GM12873 (cell line): Measurements from ENCODE around the gene DRAM1.

Experiments
- TF ChIP-seq, protein P1 (sequence below): IDR thresholded peaks from 2 replicates; pipeline ENCODE4 v1.5.1; 2012; ENCODE audit warnings: low read depth, mild to moderate bottlenecking, moderate library complexity, low read length, control low read depth; ENCODE audit not compliant: insufficient read depth; ENCODE audit errors: missing control alignments

DRAM1 gene

DNA sequence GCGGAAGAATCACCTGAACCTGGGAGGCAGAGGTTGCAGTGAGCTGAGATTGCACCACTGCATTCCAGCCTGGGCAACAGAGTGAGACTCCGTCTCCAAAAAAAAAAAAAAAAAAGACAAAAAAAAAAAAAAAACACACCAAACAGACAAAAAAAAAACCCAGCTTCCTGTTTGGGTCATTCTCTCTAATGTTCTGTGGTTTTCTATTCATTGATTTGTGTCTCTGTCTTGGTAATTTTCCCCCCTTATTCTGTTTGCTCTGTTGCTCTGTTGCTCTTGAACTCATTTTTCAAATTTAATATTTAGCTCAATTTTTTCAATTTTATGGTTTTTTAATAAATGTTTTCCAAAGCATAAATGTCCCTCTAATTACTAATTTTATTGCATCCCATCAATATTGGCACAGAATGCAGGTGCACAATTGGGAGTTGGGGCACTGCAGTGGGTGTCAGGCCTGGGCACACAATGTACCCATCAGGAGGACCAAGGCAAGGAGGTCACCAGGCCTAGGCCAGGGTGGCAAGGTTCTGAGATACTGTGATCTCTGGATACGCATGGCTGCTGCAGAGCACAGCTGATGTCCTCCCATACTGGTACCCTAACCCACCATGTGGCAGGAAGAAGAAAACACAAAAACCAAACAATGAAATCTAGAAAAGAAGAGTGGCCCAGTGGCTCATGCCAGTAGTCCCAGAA, 38.6 kb upstream of the DRAM1 start:
- TF ChIP-seq, protein P1, sequence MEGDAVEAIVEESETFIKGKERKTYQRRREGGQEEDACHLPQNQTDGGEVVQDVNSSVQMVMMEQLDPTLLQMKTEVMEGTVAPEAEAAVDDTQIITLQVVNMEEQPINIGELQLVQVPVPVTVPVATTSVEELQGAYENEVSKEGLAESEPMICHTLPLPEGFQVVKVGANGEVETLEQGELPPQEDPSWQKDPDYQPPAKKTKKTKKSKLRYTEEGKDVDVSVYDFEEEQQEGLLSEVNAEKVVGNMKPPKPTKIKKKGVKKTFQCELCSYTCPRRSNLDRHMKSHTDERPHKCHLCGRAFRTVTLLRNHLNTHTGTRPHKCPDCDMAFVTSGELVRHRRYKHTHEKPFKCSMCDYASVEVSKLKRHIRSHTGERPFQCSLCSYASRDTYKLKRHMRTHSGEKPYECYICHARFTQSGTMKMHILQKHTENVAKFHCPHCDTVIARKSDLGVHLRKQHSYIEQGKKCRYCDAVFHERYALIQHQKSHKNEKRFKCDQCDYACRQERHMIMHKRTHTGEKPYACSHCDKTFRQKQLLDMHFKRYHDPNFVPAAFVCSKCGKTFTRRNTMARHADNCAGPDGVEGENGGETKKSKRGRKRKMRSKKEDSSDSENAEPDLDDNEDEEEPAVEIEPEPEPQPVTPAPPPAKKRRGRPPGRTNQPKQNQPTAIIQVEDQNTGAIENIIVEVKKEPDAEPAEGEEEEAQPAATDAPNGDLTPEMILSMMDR, result peak; percentile 6

DNA sequence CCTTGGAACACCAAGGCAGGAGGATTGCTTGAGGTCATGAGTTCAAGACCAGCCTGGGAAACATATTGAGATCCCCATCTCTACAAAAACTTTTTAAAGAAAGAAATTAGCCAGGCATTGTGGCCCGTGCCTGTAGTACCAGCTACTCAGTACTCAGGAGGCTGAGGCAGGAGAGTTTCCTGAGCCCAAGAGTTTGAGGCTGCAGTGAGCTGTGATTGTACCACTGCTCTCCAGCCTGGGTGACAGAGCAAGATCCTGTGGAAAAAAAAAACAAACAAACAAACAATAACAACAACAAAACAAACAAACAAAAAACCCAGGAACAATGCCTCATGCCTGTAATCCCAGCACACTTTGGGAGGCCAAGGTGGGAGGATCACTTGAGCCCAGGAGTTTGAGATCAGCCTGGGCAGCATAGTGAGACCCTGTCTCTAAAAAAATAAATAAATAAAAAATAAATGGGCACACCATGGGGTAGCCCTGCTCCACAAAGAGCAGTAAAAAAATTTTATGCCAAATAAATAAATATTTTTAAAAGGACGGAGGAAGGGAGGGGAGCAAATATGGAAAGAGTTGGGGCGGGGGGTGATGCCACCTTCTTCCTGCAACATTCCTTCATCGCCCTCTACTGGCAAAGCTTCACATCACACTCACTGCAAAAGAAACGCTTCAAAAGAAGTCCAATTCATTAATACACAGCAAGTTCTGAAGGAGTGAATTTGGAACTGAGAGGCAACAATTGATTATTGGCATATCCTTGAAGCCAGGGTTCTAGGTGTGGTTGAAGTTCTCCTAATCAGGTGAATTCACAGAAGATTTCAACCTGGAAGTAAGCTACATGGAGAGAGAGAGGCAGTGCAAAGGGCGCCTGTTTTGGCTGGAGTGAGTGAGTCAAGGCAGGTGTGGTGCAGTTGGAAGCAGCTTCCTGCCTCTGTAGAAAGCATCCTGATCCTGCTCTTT, 37.8 kb upstream of the DRAM1 start:
- TF ChIP-seq, protein P1, result peak; percentile 88

DNA sequence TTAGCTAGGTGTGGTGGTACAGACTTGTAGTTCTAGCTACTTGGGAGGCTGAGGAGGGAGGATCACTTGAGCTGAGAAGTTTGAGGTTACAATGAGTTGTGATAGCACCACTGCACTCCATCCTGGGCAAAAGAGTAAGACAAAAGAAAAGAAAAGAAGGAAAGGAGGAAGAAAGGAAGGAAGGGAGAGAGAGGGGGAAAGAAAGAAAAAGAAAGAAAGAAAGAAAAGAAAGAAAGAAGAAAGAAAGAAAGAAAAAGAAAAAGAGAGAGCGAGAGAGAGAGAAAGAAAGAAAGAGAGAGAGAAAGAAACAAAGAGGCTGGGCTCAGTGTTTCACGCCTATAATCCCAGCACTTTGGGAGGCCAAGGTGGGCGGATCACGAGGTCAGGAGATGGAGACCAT, 36.3 kb upstream of the DRAM1 start:
- TF ChIP-seq, protein P1, result no peak

DNA sequence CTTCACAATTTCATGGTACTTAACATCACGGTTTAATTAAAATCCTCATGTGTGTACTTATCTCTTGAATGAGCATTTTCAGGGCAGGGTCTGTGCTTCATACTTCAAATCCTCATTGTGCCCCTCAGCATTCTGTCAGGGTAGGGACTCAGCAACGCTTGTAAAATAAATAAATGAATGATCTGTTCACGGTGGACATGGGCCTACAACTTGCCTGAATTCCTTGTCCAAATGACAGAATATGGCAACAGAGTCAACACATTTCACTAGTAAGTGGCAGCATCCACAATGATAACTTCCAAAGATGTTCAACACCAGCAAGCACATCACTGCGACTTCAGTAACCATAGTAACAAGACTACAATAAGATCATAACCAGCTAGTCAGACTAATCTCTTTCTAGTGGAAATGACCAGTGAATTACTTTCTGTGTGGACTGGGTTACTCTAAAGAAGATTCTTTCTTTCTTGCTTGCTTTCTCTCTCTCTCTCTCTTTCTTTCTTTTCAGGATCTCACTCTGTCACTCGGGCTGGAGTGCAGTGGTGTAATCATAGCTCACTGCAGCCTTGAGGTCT, 32.2 kb upstream of the DRAM1 start:
- TF ChIP-seq, protein P1, result no peak

DNA sequence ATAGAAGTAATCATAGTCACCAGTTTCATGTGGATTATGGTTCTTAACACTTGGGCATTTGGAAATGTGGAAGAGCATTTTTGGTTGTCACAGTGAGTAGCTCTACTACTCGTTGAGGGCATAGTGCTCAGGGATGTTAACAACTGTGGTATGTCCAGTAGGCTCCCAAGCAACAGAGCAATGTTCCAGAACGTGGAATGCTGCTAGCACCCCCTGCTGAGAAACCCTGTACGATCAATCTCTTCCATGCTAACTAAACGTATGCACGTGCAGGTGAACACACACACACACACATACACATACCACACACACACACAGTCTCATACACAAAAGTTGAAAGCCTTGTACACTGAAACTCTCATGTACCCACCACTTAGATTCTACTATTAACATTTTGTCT, 30.1 kb upstream of the DRAM1 start:
- TF ChIP-seq, protein P1, result no peak

DNA sequence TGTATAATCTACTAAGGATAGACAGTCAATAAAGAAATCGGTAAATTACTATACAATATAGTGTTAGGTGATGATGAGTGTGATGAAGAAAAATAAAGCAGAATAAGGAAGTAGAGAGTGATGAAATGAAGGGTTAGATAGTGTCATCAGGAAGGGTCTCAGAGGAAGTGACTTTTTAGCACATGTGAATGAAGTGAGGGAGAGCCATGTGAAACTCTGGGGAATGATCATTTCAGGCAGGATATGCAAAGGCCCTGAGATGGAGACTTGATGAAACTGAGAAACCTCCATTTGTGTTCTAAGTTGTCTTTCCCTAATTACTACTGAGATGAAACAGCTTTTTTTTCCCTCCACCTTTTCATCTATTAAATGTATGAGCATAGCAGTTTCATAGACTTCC, 27.2 kb upstream of the DRAM1 start:
- TF ChIP-seq, protein P1, result no peak

DNA sequence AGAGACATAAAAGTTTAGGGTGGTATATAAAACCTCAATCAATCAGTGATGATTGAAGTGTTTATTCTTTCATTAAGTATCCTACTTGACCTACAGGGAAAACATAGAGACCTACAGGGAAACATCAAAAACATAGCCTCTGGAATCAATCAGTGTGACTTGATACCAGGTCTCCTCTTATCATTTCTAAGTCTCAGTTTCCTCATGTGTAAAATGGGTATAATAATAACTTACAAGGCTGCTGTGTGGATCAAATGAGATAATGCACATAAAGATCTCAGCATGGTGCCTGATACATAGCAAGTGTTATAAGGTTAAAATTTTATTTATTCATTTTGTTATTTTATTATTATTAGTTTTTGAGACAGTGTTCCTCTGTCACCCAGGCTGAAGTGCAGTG, 24.4 kb upstream of the DRAM1 start:
- TF ChIP-seq, protein P1, result no peak
